Natural killer cell (primary cell): ENCODE data around the gene PRSS36. TPM values are rescaled to one million over a fixed set of nuclear protein-coding genes. Genes with fewer than 3 reads are reported as not detected.
"Not testable (repeated sequence)": the region's sequence is repeated elsewhere in the genome, so short reads cannot be mapped to it uniquely, and the experiment has no call there.

Experiments
- ATAC-seq, 3 donors: fragments of 150-1000 bp in 2 of 3; fragments of 200-7000 bp in 1 of 3; cut with Tn5 transposase; 1 replicate in 1 of 3; 2 replicates in 2 of 3; pipeline ENCODE4 v1.10.0; 2021; ENCODE audit warnings: mild to moderate bottlenecking in 2 of 3, moderate library complexity in 2 of 3
- DNase-seq, 2 donors: peaks; one replicate each; pipeline versions ENCODE4 v3.0.0 to v3.0.0-alpha.2; 2013 to 2021; ENCODE audit warnings: mixed read lengths in 1 of 2
- H3K27ac ChIP-seq: one replicate; pipeline ENCODE4 v1.5.1; 2013; ENCODE audit warnings: mild to moderate bottlenecking, low read length
- H3K27me3 ChIP-seq: one replicate; pipeline ENCODE4 v1.6.1; 2013; ENCODE audit warnings: low read length; ENCODE audit not compliant: control insufficient read depth, insufficient read depth
- H3K36me3 ChIP-seq: one replicate; pipeline ENCODE4 v1.6.1; 2013; ENCODE audit warnings: low read length; ENCODE audit not compliant: control insufficient read depth, insufficient read depth
- H3K4me1 ChIP-seq: one replicate; pipeline ENCODE4 v1.6.1; 2013; ENCODE audit warnings: low read length; ENCODE audit not compliant: control insufficient read depth, insufficient read depth
- H3K4me3 ChIP-seq: one replicate; pipeline ENCODE4 v1.5.1; 2013; ENCODE audit warnings: low read length
- H3K9me3 ChIP-seq: one replicate; pipeline ENCODE4 v1.6.1; 2013; ENCODE audit warnings: low read length; ENCODE audit not compliant: control insufficient read depth, insufficient read depth
- H3K27ac Mint-ChIP-seq, 2 donors: one replicate each; pipeline ENCODE4 v1.8.0; 2022; ENCODE audit warnings: mild to moderate bottlenecking in 2 of 2, mixed read lengths in 2 of 2, moderate library complexity in 1 of 2
- H3K27me3 Mint-ChIP-seq, 2 donors: one replicate each; pipeline ENCODE4 v1.8.0; 2022; ENCODE audit warnings: low read depth in 2 of 2, mixed read lengths in 2 of 2
- H3K36me3 Mint-ChIP-seq: one replicate; pipeline ENCODE4 v1.8.0; 2022; ENCODE audit warnings: mixed read lengths
- H3K4me1 Mint-ChIP-seq, 2 donors: one replicate each; pipeline ENCODE4 v1.8.0; 2022; ENCODE audit warnings: mixed read lengths in 2 of 2
- H3K4me3 Mint-ChIP-seq: one replicate; pipeline ENCODE4 v1.8.0; 2022; ENCODE audit warnings: mild to moderate bottlenecking, moderate library complexity, mixed read lengths
- H3K9me3 Mint-ChIP-seq, 2 donors: one replicate each; pipeline ENCODE4 v1.8.0; 2022; ENCODE audit warnings: mixed read lengths in 2 of 2
- WGBS: methylation state at CpG from one replicate; pipeline ENCODE4 v1.1.7; 2013; ENCODE audit warnings: missing lambda C conversion rate; ENCODE audit not compliant: insufficient coverage; 5-methylcytosine and 5-hydroxymethylcytosine counted together
- intact Hi-C: fragments of 100-400 bp; cut with micrococcal nuclease; formaldehyde crosslinking; loops from one replicate; pipeline ENCODE4 v1.14.2; 2022
- total RNA-seq, 4 donors: library from RNA; stranded (reverse); fragments of 120-200 nt in 1 of 4; gene quantifications; one replicate each; pipeline versions ENCODE4 v1.2.3 to v1.2.4, GENCODE V29; 2013 to 2022
- TF ChIP-seq, protein P1 (sequence below): fragments of 200-600 bp; IDR thresholded peaks from one replicate; pipeline ENCODE4 v1.8.0; 2022; ENCODE audit warnings: antibody characterized with exemption

The PRSS36 gene
- total RNA-seq, 3 donors from 2014 or later (not counting 1 experiment from before 2014, with no cell fraction given) = 2.1 to 3.5 (median 2.3) TPM

DNA sequence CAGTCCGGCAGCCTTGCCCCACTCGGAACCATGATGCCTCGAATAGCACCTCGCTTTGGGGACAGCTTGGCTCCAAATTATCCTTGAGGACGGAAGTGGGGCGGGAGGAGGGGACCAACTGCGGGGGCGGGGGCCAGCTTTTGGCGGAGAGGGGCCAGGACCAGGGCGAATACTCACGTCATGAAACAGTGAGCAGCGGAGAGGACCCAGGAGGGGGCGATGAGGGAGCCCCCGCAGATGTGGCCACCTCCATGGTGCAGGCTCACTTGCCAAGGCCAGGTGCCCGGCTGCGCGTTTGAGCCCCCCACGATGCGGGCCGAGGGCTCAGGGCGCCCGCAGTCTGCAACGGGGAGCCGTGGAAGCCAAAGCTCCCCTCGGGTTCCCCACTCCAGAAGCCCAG, 970 bp downstream of the PRSS36 start:
- WGBS = 95% methylated on average over 25 of the region's 25 CpGs
- Histone ChIP-seq H3K27ac (no peak overlapping the region), H3K27me3 (no peaks in the 10 kb centered on the region), H3K36me3 (no peaks in the 10 kb centered on the region), H3K4me3 (no peak overlapping the region), H3K9me3 (no peaks in the 10 kb centered on the region), H3K4me1 (peaks cover 20% of the 10 kb centered on the region)
- Mint-ChIP-seq H3K9me3 (no peaks in the 10 kb centered on the region), H3K27me3 (peaks cover 0 to 7% of the 10 kb centered on the region in 2 donors), H3K27ac (no peak overlapping the region), H3K4me1 (peaks cover 3 to 9% of the 10 kb centered on the region in 2 donors), H3K4me3 (no peak overlapping the region), H3K36me3 (no peaks in the 10 kb centered on the region)
- no peak for ATAC-seq
- intact Hi-C loops = no loop called here
- TF ChIP-seq, protein P1, sequence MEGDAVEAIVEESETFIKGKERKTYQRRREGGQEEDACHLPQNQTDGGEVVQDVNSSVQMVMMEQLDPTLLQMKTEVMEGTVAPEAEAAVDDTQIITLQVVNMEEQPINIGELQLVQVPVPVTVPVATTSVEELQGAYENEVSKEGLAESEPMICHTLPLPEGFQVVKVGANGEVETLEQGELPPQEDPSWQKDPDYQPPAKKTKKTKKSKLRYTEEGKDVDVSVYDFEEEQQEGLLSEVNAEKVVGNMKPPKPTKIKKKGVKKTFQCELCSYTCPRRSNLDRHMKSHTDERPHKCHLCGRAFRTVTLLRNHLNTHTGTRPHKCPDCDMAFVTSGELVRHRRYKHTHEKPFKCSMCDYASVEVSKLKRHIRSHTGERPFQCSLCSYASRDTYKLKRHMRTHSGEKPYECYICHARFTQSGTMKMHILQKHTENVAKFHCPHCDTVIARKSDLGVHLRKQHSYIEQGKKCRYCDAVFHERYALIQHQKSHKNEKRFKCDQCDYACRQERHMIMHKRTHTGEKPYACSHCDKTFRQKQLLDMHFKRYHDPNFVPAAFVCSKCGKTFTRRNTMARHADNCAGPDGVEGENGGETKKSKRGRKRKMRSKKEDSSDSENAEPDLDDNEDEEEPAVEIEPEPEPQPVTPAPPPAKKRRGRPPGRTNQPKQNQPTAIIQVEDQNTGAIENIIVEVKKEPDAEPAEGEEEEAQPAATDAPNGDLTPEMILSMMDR = no peak
- DNase-seq = no peak

DNA sequence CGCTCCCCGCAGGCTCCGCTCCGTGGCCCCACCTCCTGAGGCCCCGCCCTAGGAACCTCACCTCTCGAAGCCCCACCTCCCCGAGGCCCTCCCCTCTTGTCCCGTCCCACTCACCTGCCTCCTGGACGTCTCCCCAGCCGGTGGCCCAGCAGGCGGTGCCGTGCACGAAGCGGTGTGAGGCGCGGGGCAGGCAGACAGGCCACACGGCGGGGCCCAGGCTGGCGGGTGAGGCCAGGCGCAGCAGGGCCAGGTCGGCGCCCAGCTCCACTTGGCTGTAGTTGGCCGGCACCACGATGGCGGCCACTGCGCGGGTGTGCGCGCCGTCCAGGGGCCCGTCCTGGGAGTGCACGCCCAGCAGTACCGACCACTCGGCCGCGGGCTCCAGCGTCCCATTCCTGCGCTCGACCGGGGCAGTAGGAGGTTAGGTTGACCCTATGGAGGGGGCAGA, 1.6 kb downstream of the PRSS36 start:
- Histone ChIP-seq H3K27me3 (no peaks in the 10 kb centered on the region), H3K4me1 (peaks cover 25% of the 10 kb centered on the region), H3K36me3 (no peaks in the 10 kb centered on the region), H3K4me3 (no peak overlapping the region), H3K9me3 (no peaks in the 10 kb centered on the region), H3K27ac (no peak overlapping the region)
- no peak overlapping the region for H3K4me3 Mint-ChIP-seq
- peaks cover 0 to 7% of the 10 kb centered on the region in 2 donors for H3K27me3 Mint-ChIP-seq
- H3K27ac Mint-ChIP-seq = no peak overlapping the region
- intact Hi-C loops = no loop called here
- TF ChIP-seq, protein P1 = no peak
- ATAC-seq = no peak
- no peak for DNase-seq
- 70% methylated on average over 40 of the region's 40 CpGs for WGBS
- H3K9me3 Mint-ChIP-seq = no peaks in the 10 kb centered on the region
- peaks cover 9 to 15% of the 10 kb centered on the region in 2 donors for H3K4me1 Mint-ChIP-seq
- H3K36me3 Mint-ChIP-seq = no peaks in the 10 kb centered on the region

DNA sequence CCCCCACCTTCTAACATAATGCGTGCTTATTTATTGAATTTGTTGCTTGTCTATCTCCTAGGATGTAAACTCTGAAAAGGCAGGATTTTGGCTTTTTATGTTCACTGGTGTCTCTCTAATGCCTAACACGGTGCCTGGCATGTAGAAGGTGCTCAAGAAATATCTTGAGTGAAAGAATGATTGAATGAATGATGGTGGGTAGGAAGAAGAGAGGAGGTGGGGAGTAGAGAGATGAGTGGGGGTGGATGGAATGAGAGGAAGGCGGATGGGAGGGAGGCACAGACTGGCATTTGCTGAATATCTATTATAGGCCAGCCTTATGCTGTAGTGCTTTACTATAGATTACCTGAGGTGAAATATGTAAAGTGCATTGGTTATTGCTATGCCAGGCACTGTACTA, 2.3 kb downstream of the PRSS36 start:
- TF ChIP-seq, protein P1 = no peak
- no peaks in the 10 kb centered on the region for H3K9me3 Mint-ChIP-seq
- no peak overlapping the region for H3K27ac Mint-ChIP-seq
- H3K4me1 ChIP-seq = peaks cover 30% of the 10 kb centered on the region
- peaks cover 0 to 7% of the 10 kb centered on the region in 2 donors for H3K27me3 Mint-ChIP-seq
- H3K27me3 ChIP-seq = no peaks in the 10 kb centered on the region
- WGBS = 86% methylated on average over 3 of the region's 3 CpGs
- ATAC-seq = no peak
- intact Hi-C loops = no loop called here
- no peak overlapping the region for H3K4me3 ChIP-seq
- no peaks in the 10 kb centered on the region for H3K36me3 ChIP-seq
- H3K4me1 Mint-ChIP-seq = peaks cover 9 to 17% of the 10 kb centered on the region in 2 donors
- H3K4me3 Mint-ChIP-seq = no peak overlapping the region
- DNase-seq = no peak
- no peaks in the 10 kb centered on the region for H3K9me3 ChIP-seq
- no peaks in the 10 kb centered on the region for H3K36me3 Mint-ChIP-seq
- H3K27ac ChIP-seq = no peak overlapping the region

DNA sequence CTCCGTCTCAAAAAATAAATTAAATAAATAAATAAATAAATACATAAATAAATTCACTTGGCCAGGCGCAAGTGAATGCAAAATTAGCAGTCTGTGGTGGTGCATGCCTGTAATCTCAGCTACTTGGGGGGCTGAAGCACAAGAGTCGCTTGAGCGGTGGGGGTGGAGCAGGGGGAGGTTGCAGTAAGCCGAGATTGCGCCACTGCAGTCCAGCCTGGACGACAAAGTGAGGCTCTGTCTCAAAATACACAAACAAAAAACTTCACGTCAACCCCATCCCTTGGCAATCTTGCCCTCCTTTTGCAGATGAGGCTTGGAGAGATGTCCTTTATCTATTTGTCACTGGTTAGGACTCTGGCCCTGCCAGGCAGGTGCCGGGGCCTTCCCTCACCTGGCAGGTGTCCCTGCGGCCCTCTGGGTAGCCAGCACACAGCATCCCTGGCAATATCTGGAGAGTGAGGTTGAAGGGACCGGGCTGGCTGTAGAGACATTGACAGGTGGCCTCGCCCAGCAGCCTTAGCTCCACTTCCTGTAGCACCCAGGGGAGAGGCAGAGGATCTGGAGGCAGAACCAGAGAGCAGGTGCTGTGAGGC, 4.4 kb downstream of the PRSS36 start:
- Mint-ChIP-seq H3K4me1 (peaks cover 15 to 28% of the 10 kb centered on the region in 2 donors), H3K9me3 (no peaks in the 10 kb centered on the region), H3K27me3 (peaks cover 0 to 7% of the 10 kb centered on the region in 2 donors), H3K4me3 (no peak overlapping the region), H3K36me3 (no peaks in the 10 kb centered on the region), H3K27ac (no peak overlapping the region)
- peaks cover 31% of the 10 kb centered on the region for H3K4me1 ChIP-seq
- no peaks in the 10 kb centered on the region for H3K36me3 ChIP-seq
- no peak overlapping the region for H3K27ac ChIP-seq
- WGBS = 97% methylated on average over 9 of the region's 12 CpGs
- ATAC-seq (no peak), DNase-seq (peak in 1 of 2 donors; percentile 3)
- H3K9me3 ChIP-seq = no peaks in the 10 kb centered on the region
- intact Hi-C loops = no loop called here
- no peaks in the 10 kb centered on the region for H3K27me3 ChIP-seq
- TF ChIP-seq, protein P1 = no peak
- no peak overlapping the region for H3K4me3 ChIP-seq

DNA sequence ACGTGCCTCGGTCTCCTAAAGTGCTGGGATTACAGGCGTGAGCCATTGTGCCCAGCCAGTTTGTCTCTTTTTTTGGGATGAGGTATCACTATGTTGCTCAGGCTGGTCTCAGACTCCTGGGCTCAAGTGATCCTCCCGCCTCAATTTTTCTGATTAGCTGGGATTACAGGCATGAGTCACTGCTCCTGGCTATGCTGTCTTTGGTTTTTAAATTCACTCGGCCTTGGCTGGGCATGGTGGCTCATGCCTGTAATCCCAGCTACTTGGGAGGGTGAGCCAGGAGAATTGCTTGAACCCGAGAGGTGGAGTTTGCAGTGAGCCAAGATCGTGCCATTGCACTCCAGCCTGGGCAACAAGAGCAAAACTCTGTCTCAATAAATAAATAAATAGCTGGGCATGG, 5.4 kb downstream of the PRSS36 start:
- H3K27me3 ChIP-seq, H3K36me3 ChIP-seq, H3K27ac ChIP-seq, H3K9me3 ChIP-seq, H3K27ac Mint-ChIP-seq, H3K9me3 Mint-ChIP-seq, H3K4me3 ChIP-seq, DNase-seq, H3K36me3 Mint-ChIP-seq, ATAC-seq, H3K27me3 Mint-ChIP-seq: not testable (repeated sequence)
- 95% methylated on average over 7 of the region's 7 CpGs for whole genome bisulfite sequencing
- intact Hi-C loops = loop anchor here (5.0 kb wide), 2 partner anchors 37 to 298 kb away; partner anchors contain the start of genes BCKDK and ZNF843
- H3K4me3 Mint-ChIP-seq = peak overlapping the region; percentile 82
- H3K4me1 ChIP-seq = peaks cover 24% of the 10 kb centered on the region
- peaks cover 15 to 23% of the 10 kb centered on the region in 2 donors for H3K4me1 Mint-ChIP-seq
